GM12864 (cell line): ENCODE measurements around the gene GDF2.

Experiments used
- DNase-seq: peaks from one replicate; pipeline ENCODE4 v3.0.0-alpha.2; 2011; ENCODE audit warnings: low read depth
- H3K4me3 ChIP-seq: 2 replicates; pipeline ENCODE4 v1.5.1; 2011; ENCODE audit warnings: mild to moderate bottlenecking, low read depth, low read length, control low read depth
- CTCF ChIP-seq: IDR thresholded peaks from 2 replicates; pipeline ENCODE4 v1.5.1; 2011; ENCODE audit warnings: low read depth, mild to moderate bottlenecking, moderate library complexity, low read length, control low read depth, inconsistent platforms; ENCODE audit errors: missing control alignments

The GDF2 gene

DNA sequence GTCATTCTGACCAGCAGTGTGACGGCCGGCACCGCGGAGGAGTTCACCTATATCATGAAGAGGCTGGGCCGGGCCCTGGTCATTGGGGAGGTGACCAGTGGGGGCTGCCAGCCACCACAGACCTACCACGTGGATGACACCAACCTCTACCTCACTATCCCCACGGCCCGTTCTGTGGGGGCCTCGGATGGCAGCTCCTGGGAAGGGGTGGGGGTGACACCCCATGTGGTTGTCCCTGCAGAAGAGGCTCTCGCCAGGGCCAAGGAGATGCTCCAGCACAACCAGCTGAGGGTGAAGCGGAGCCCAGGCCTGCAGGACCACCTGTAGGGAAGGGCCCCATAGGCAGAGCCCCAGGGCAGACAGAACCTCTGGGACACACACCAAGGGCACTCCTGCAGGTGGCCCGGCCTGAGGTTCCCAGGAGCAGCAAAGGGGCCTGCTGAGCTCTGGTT, 34.9 kb downstream of the GDF2 start:
- DNase-seq: no peak
- no peak overlapping the region for H3K4me3 ChIP-seq
- TF ChIP-seq CTCF: no peak

DNA sequence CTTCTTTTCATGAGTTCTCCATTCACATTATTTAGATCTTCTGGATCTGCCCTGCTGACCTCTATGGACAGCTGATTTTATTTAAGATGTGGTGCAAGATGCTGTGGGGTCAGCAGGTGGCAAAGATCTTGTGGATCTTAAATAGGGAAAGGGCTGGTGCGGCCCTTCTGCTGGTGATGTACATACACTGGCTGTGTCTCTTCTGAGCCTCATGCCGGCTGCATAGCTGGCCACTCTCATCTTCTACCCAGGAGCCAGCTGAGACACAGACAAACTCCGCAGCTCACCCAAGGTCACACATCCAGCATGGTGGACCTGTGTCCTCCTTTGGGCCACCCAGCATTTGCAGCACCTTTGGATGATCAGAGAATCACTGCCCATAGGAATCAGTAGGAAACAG, 35.7 kb downstream of the GDF2 start:
- DNase-seq: no peak

GRCh38 chr10:47358457-47358856, 36.2 kb downstream of the GDF2 start:
- DNase-seq: no peak
- H3K4me3 ChIP-seq: no peak overlapping the region
- TF ChIP-seq CTCF: no peak

More for the DNA sequence above, 35.7 kb downstream of the GDF2 start:
- no peak overlapping the region for H3K4me3 ChIP-seq
- TF ChIP-seq CTCF: no peak

GRCh38 chr10:47359101-47359500, 36.8 kb downstream of the GDF2 start:
- DNase-seq: no peak
- TF ChIP-seq CTCF: no peak
- no peak overlapping the region for H3K4me3 ChIP-seq

DNA sequence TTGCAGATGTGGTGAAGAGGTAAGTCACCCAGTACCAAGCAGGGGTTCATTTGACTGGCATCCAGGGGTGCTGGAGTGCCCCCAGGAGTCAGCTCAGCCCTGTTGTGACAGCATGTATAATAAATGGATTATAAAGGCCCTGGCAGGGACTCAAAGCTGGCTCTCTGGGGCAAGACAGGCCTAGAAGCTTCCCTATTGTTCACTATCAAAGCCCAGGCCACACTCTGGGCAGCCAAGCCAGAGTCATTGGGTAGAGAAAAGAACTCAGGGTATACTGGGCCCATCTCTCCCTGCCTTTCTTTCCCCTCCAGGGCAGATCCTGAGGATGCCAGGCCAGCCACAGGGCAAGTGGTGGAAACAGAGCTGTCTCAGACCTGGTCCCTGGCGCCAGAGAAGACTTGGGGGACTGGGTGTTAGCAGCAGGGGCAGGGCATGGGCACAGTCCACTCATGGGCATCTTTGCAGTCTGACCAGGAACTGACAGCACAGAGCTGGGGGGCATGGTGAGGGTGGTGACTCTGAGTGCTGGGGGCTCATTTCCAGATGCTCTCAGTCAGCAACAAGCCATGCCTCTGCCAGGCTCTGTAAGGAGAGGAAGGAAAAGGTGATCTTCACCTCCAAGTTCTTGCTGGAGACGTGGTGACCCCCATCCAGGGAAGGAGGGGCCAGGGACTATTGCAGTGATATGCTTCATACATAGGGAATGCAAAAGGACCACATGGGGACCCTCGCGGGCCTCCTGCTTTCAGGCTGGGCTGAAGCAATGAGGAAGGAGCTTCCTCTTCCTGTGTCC, 37.6 kb downstream of the GDF2 start:
- no peak overlapping the region for H3K4me3 ChIP-seq
- TF ChIP-seq CTCF: no peak
- no peak for DNase-seq

DNA sequence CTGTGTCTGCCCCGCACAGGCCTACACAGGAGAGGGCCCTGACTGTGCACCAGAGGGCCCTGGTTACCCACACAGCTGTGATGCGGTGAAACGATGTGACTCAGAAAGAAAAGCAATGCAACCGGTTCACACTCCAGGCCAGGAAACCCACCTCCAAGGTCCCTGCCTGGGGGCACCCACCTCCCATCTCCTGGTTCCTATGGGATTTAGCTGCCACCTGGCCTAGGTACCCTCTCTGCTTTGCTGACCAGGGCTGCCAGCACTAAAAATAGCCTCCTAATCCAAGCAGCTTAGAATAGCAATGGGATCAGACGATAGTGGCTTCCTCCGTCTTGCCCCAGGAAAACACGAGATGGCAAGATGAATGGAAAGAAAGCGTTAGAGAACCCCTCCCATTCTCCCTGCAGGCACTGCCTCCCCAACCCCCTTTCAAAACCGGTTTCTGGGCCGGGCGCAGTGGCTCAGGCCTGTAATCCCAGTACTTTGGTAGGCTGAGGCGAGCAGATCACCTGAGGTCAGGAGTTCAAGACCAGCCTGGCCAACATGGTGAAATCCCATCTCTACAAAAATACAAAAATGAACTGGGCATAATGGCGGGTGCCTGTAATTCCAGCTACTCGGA, 38.3 kb downstream of the GDF2 start:
- DNase-seq: no peak
- H3K4me3 ChIP-seq: no peak overlapping the region
- no peak for TF ChIP-seq CTCF
